ENCODE results near the gene GUCY1A1.

DNA sequence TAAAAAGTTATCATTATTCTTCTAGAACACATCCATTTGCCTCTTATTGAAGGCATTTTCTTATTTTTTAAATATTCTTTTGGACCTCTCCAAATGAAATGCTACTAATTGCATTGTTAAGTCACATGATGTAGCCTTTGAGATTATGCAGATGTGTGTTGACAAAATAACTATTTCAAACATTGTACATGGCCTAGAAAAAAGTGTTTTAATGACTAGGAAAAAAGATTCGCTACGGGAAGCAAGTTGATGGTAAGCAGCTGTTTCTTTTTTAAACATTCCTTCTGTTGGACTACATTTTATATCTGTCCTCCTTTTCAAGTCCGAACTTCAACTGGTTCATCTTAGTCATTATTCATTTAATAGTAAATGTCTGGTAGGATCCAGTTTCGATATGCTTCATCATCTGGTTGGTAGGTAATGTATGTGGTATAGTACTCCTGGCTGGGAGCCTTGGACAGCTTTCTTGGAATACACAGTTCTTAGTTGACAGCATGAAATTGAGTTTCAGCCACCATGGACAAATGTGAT is 34.3 kb upstream of the GUCY1A1 start:
- no peak for TF ChIP-seq POLR2A (IDR thresholded peaks at IDR 0.05; ENCODE audit: low read length)
- no peak for TF ChIP-seq GATA1 (IDR thresholded peaks at IDR 0.05; ENCODE audit: low read depth, low read length)
